Uterus (tissue), 4 donors: Measurements from ENCODE around the gene SHANK2. TPM values are rescaled to one million over a fixed set of nuclear protein-coding genes. Genes with fewer than 3 reads are reported as not detected.

Experiments used
- DNase-seq, 2 donors: peaks; one replicate each; pipeline ENCODE4 v3.0.0-alpha.2; 2019 to 2020
- H3K27ac ChIP-seq, 2 donors: fragments of 200-600 bp; sonication (generic); 1 replicate in 1 of 2; 2 replicates in 1 of 2; pipeline ENCODE4 v1.5.1; 2016 to 2018
- H3K27me3 ChIP-seq, 2 donors: fragments of 200-600 bp; sonication (generic); one replicate each; pipeline ENCODE4 v1.5.1; 2018 to 2019; ENCODE audit warnings: control low read depth in 1 of 2
- H3K36me3 ChIP-seq, 2 donors: fragments of 200-600 bp; sonication (generic); one replicate each; pipeline ENCODE4 v1.5.1; 2019; ENCODE audit warnings: control low read depth in 1 of 2
- H3K4me1 ChIP-seq, 2 donors: fragments of 200-600 bp; sonication (generic); one replicate each; pipeline ENCODE4 v1.5.1; 2018 to 2019; ENCODE audit warnings: control low read depth in 1 of 2
- H3K4me3 ChIP-seq, 2 donors: fragments of 200-600 bp; sonication (generic); 1 replicate in 1 of 2; 2 replicates in 1 of 2; pipeline ENCODE4 v1.5.1; 2018 to 2019; ENCODE audit warnings: mild to moderate bottlenecking in 1 of 2
- H3K9me3 ChIP-seq, 2 donors: fragments of 200-600 bp; sonication (generic); one replicate each; pipeline ENCODE4 v1.5.1; 2019; ENCODE audit warnings: control low read depth in 1 of 2
- CTCF ChIP-seq, 4 experiments: fragments of 200-600 bp in 2 of 4; fragments of 450-650 bp in 2 of 4; sonication (generic) in 2 of 4; IDR thresholded peaks; one replicate each; pipeline ENCODE4 v1.5.1; 2016 to 2019; ENCODE audit warnings: antibody characterized with exemption in 4 of 4, mild to moderate bottlenecking in 2 of 4, moderate library complexity in 1 of 4
- POLR2A ChIP-seq, 2 donors: fragments of 450-650 bp; IDR thresholded peaks; one replicate each; pipeline ENCODE4 v1.6.1; 2016; ENCODE audit warnings: antibody characterized with exemption in 2 of 2, mild to moderate bottlenecking in 1 of 2, moderate library complexity in 1 of 2
- intact Hi-C: fragments of 100-400 bp; cut with DNase I; formaldehyde crosslinking; loops from one replicate; pipeline ENCODE4 v1.15.1; 2023; ENCODE audit warnings: low total_unique reads
- total RNA-seq, 4 donors: library from RNA; depleted of rRNA in 3 of 4; stranded (reverse); fragments of >200 nt in 3 of 4; gene quantifications; one replicate each; pipeline versions ENCODE4 v1.1.0 to v1.2.4, GENCODE V29; 2014 to 2023
- donor health status: DM: yes; HTN: yes; CAD: no.

SHANK2 gene
- total RNA-seq, 4 donors from 2014 or later, result 0.51 to 6.8 (median 0.99) TPM

GRCh38 chr11:71206186-71206585, 46.2 kb downstream of the SHANK2 start:
- peaks cover 0 to 1% of the 10 kb centered on the region in 2 donors for H3K27me3 ChIP-seq
- no peak for DNase-seq
- intact Hi-C loops, result no loop called here
- no peak for TF ChIP-seq CTCF (IDR thresholded peaks at IDR 0.05)
- TF ChIP-seq POLR2A (IDR thresholded peaks at IDR 0.05), result no peak
- H3K4me3 ChIP-seq, result no peak overlapping the region
- H3K9me3 ChIP-seq, result no peaks in the 10 kb centered on the region
- H3K4me1 ChIP-seq, result no peaks in the 10 kb centered on the region
- no peak overlapping the region for H3K27ac ChIP-seq
- H3K36me3 ChIP-seq, result no peaks in the 10 kb centered on the region

- no peaks in the 10 kb centered on the region for H3K4me1 ChIP-seq
- H3K4me3 ChIP-seq, result no peak overlapping the region
- TF ChIP-seq POLR2A (IDR thresholded peaks at IDR 0.05), result no peak
- TF ChIP-seq CTCF (IDR thresholded peaks at IDR 0.05), result no peak
- no peak for DNase-seq
- intact Hi-C loops, result no loop called here
- no peaks in the 10 kb centered on the region for H3K36me3 ChIP-seq
- H3K9me3 ChIP-seq, result no peaks in the 10 kb centered on the region
- H3K27ac ChIP-seq, result no peak overlapping the region
- H3K27me3 ChIP-seq, result no peaks in the 10 kb centered on the region
These were observed 47.4 kb downstream of the SHANK2 start for GRCh38 chr11:71204748-71205664.

- H3K4me1 ChIP-seq, result no peaks in the 10 kb centered on the region
- no peaks in the 10 kb centered on the region for H3K27me3 ChIP-seq
- no peak for TF ChIP-seq CTCF (IDR thresholded peaks at IDR 0.05)
- no peak for TF ChIP-seq POLR2A (IDR thresholded peaks at IDR 0.05)
- intact Hi-C loops, result no loop called here
- DNase-seq, result no peak
- H3K27ac ChIP-seq, result no peak overlapping the region
- H3K4me3 ChIP-seq, result no peak overlapping the region
- no peaks in the 10 kb centered on the region for H3K36me3 ChIP-seq
- H3K9me3 ChIP-seq, result no peaks in the 10 kb centered on the region
These were observed 48.1 kb downstream of the SHANK2 start for GRCh38 chr11:71204294-71204693.

GRCh38 chr11:71203681-71204080, 48.7 kb downstream of the SHANK2 start:
- no peak overlapping the region for H3K27ac ChIP-seq
- intact Hi-C loops, result no loop called here

More at GRCh38 chr11:71203681-71204080, 48.7 kb downstream of the SHANK2 start:
- H3K9me3 ChIP-seq, result no peaks in the 10 kb centered on the region
- TF ChIP-seq POLR2A (IDR thresholded peaks at IDR 0.05) (no peak), CTCF (IDR thresholded peaks at IDR 0.05) (no peak)
- no peaks in the 10 kb centered on the region for H3K36me3 ChIP-seq
- H3K4me1 ChIP-seq, result no peaks in the 10 kb centered on the region
- no peaks in the 10 kb centered on the region for H3K27me3 ChIP-seq
- DNase-seq, result no peak
- H3K4me3 ChIP-seq, result no peak overlapping the region
